ENCODE data around the gene LRMDA. TPM values are rescaled to one million over a fixed set of nuclear protein-coding genes. Genes with fewer than 3 reads are reported as not detected.

Gene LRMDA
- total RNA-seq, 4 donors from 2014 or later, result 0.88 to 14.1 (median 5.1) TPM; not detected in 1

DNA sequence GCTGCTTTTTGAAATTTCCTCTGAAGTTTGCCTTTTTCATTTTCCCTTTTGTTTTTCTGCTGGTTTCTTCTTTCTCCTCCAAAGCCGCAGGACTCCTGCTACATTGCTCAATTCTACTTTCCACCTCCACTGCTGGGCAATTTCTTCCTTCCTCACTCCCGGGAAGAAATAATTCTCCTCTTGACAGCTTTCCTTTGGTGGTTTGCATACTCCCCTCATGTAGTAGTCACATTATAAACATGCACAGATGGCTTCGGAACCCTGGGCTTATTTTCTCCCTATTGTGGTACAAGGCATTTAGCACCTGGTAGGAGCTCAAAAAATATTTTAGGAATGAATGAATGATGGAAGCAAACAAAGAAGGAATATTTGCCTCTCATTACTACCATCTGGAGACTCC lies 977.2 kb downstream of the LRMDA start:
- Histone ChIP-seq H3K4me3 (no peak overlapping the region), H3K36me3 (no peaks in the 10 kb centered on the region), H3K27me3 (no peaks in the 10 kb centered on the region), H3K27ac (no peak overlapping the region), H3K9me3 (no peaks in the 10 kb centered on the region), H3K4me1 (no peaks in the 10 kb centered on the region)
- intact Hi-C loops (cut with DNase I), result no loop called here
- no peak for DNase-seq
- no peak for TF ChIP-seq POLR2A (IDR thresholded peaks at IDR 0.05)
- TF ChIP-seq, protein P1, sequence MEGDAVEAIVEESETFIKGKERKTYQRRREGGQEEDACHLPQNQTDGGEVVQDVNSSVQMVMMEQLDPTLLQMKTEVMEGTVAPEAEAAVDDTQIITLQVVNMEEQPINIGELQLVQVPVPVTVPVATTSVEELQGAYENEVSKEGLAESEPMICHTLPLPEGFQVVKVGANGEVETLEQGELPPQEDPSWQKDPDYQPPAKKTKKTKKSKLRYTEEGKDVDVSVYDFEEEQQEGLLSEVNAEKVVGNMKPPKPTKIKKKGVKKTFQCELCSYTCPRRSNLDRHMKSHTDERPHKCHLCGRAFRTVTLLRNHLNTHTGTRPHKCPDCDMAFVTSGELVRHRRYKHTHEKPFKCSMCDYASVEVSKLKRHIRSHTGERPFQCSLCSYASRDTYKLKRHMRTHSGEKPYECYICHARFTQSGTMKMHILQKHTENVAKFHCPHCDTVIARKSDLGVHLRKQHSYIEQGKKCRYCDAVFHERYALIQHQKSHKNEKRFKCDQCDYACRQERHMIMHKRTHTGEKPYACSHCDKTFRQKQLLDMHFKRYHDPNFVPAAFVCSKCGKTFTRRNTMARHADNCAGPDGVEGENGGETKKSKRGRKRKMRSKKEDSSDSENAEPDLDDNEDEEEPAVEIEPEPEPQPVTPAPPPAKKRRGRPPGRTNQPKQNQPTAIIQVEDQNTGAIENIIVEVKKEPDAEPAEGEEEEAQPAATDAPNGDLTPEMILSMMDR (IDR thresholded peaks at IDR 0.05), result no peak
- whole genome bisulfite sequencing, 2 donors, result 65 to 67% methylated on average over 2 to 3 of the region's 3 CpGs

DNA sequence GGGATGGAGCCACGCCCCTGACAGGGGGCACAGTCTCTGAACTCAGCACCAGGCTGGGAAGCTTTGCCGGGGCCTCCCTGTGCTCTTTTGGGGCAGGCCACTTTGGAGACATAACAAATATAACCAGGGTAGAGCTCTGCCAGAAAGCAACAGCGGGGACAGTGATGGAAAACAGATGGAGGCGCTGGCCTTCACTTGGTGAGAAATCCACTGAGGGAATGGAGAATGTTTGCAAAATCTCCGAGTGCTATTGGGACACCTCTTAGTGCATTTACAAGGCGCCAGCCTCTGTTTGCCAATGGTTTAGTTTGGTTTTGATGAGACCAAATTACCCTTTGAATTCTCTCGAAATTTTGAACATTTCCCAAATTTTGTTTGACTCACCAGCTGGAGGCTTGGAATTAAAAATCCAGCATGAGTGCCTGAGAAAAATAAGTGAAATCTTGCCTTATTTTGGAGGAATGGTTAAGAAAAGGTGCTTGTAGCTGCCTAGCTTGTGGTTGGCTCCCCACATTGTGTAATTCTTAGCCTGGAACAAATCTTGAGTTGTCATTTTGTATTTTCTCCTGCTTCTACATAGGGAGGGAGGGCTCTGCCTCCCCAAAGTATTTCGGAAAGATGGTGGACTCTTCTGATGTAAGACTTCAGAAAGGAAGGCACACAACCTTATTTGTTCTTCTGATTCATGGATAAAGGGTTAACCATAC lies 980.5 kb downstream of the LRMDA start:
- H3K27me3 ChIP-seq, result no peaks in the 10 kb centered on the region
- H3K36me3 ChIP-seq, result no peaks in the 10 kb centered on the region
- no peaks in the 10 kb centered on the region for H3K4me1 ChIP-seq
- intact Hi-C loops (cut with DNase I), result no loop called here
- DNase-seq, result no peak
- no peak overlapping the region for H3K4me3 ChIP-seq
- H3K27ac ChIP-seq, result peak overlapping the region in 1 of 4 donors; percentile 54
- 48 to 57% methylated on average over 7 of the region's 8 CpGs for WGBS, 2 donors
- H3K9me3 ChIP-seq, result no peaks in the 10 kb centered on the region
- TF ChIP-seq POLR2A (IDR thresholded peaks at IDR 0.05), result no peak
- TF ChIP-seq, protein P1 (IDR thresholded peaks at IDR 0.05), result no peak

DNA sequence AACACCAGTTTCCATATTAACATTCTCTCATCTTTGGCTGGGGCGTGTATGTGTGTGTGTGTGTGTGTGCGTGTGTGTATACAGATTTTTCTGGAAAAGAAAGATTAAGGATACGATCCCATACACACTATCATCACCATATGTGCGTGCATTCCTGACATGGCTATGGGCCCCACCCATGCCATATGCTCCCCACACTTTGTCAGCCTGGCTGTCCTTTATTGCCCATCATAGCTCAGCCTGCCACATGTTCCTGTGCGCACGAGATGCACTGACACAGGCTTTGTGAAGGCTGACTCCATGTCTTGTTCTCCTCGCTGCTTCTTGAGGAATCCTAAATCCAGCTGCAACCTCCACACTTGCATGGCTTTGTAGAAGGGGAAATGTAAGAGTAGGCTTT lies 984.1 kb downstream of the LRMDA start:
- no peak overlapping the region for H3K4me3 ChIP-seq

DNA sequence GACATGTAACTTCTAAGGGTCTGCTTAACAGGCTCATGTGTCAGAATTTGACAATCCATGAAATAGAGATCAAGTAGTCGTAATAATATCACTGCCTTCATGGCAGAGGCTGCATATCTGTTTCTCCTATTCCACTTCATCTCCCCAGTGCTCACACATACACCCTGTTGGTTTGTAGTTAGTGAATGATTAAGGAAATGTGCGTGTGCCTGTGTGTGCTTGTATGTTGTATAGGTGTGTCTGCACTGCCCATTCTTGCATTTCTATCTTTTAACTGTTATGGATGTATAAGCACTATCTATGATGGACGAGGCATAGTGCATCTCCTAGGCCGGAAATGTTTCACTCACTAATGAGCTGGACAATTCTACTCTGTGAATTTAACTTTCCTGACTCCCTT lies 985.2 kb downstream of the LRMDA start:
- H3K36me3 ChIP-seq, result no peaks in the 10 kb centered on the region
- DNase-seq, result no peak
- H3K4me3 ChIP-seq, result no peak overlapping the region
- WGBS, 2 donors, result 77 to 93% methylated on average over 4 of the region's 4 CpGs
- no peaks in the 10 kb centered on the region for H3K9me3 ChIP-seq
- no peak for TF ChIP-seq POLR2A (IDR thresholded peaks at IDR 0.05)
- TF ChIP-seq, protein P1 (IDR thresholded peaks at IDR 0.05), result no peak
- no peaks in the 10 kb centered on the region for H3K27me3 ChIP-seq
- no peaks in the 10 kb centered on the region for H3K4me1 ChIP-seq
- H3K27ac ChIP-seq, result no peak overlapping the region
- intact Hi-C loops (cut with DNase I), result no loop called here

More for the DNA sequence above, 984.1 kb downstream of the LRMDA start:
- no peaks in the 10 kb centered on the region for H3K36me3 ChIP-seq
- H3K9me3 ChIP-seq, result no peaks in the 10 kb centered on the region
- no peaks in the 10 kb centered on the region for H3K4me1 ChIP-seq
- H3K27me3 ChIP-seq, result no peaks in the 10 kb centered on the region
- DNase-seq, result no peak
- intact Hi-C loops (cut with DNase I), result no loop called here
- H3K27ac ChIP-seq, result no peak overlapping the region
- TF ChIP-seq, protein P1 (IDR thresholded peaks at IDR 0.05), result no peak
- no peak for TF ChIP-seq POLR2A (IDR thresholded peaks at IDR 0.05)
- WGBS, 2 donors, result 86 to 87% methylated on average over 7 of the region's 7 CpGs

DNA sequence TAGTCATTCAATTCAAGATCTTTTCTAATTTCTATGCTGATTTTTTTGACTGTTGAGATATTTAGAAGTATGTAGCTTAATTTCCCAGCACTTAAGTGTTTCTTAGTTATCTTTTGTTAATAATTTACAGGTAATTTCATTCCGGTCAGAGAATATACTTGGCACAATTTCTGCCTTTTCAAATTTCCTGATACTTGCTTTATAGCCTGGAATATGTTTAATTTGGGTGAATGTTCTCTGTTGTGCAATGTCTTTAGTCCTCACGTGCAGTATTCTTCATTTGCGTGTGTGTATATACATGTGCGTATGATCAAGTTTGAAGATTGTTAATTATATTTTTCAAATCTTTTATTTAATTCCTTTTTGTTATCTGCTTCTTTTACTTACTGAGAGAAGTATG lies 989.3 kb downstream of the LRMDA start:
- TF ChIP-seq, protein P1 (IDR thresholded peaks at IDR 0.05), result no peak
- TF ChIP-seq POLR2A (IDR thresholded peaks at IDR 0.05), result no peak

More for the DNA sequence above, 989.3 kb downstream of the LRMDA start:
- 82 to 87% methylated on average over 4 of the region's 4 CpGs for WGBS, 2 donors
- no peaks in the 10 kb centered on the region for H3K27me3 ChIP-seq
- no peak overlapping the region for H3K27ac ChIP-seq
- no peak overlapping the region for H3K4me3 ChIP-seq
- H3K36me3 ChIP-seq, result no peaks in the 10 kb centered on the region
- no peaks in the 10 kb centered on the region for H3K9me3 ChIP-seq
- no peak for DNase-seq
- intact Hi-C loops (cut with DNase I), result no loop called here
- H3K4me1 ChIP-seq, result no peaks in the 10 kb centered on the region
